GM12878 (cell line): ENCODE measurements around the gene KRTAP17-1.

Experiments
- BACH1 ChIP-seq: fragments of 450-650 bp; IDR thresholded peaks from 2 replicates; pipeline ENCODE4 v1.6.1; 2017; ENCODE audit warnings: mild to moderate bottlenecking, borderline replicate concordance
- BRCA1 ChIP-seq: IDR thresholded peaks from 2 replicates; pipeline ENCODE4 v1.6.1; 2011; ENCODE audit warnings: low read depth, low read length, improper control_type of control experiment
- CREB1 ChIP-seq: IDR thresholded peaks from 2 replicates; pipeline ENCODE4 v1.6.1; 2012; ENCODE audit warnings: low read depth, mild to moderate bottlenecking, inconsistent platforms
- SIN3A ChIP-seq: IDR thresholded peaks from 2 replicates; pipeline ENCODE4 v1.6.1; 2012; ENCODE audit warnings: low read depth, low read length, improper control_type of control experiment
- ZNF274 ChIP-seq: IDR thresholded peaks from one replicate; pipeline ENCODE4 v1.8.0; 2011; ENCODE audit not compliant: insufficient read length, insufficient read depth
- TF ChIP-seq, protein P1 (sequence below), 3 experiments: IDR thresholded peaks in 2 of 3; conservative IDR thresholded peaks in 1 of 3; 2 replicates each; pipeline ENCODE4 v1.5.1; 2011; ENCODE audit warnings: low read depth in 3 of 3, low read length in 3 of 3, mild to moderate bottlenecking in 3 of 3, control low read depth in 2 of 3, moderate library complexity in 2 of 3, inconsistent platforms in 1 of 3, mixed read lengths in 1 of 3; ENCODE audit not compliant: control insufficient read depth in 2 of 3, insufficient read depth in 1 of 3; ENCODE audit errors: extremely low read depth in 1 of 3
- TF ChIP-seq, protein P2 (sequence below): IDR thresholded peaks from 2 replicates; pipeline ENCODE4 v1.6.1; 2012; ENCODE audit warnings: low read depth, low read length, improper control_type of control experiment
- TF ChIP-seq, protein P3 (sequence below): fragments of 450-650 bp; IDR thresholded peaks from 2 replicates; pipeline ENCODE4 v1.6.1; 2017; ENCODE audit warnings: mild to moderate bottlenecking, low read depth, inconsistent platforms; ENCODE audit not compliant: poor library complexity, severe bottlenecking
- TF ChIP-seq, protein P4 (sequence below): IDR thresholded peaks from 2 replicates; pipeline ENCODE4 v1.6.1; 2011; ENCODE audit warnings: borderline replicate concordance, low read depth, mild to moderate bottlenecking, moderate library complexity, mixed read lengths, low read length; ENCODE audit not compliant: insufficient read depth; ENCODE audit errors: extremely low read length
- TF ChIP-seq, protein P5 (sequence below): fragments of 450-650 bp; IDR thresholded peaks from 2 replicates; pipeline ENCODE4 v1.6.1; 2014; ENCODE audit warnings: mild to moderate bottlenecking
- TF ChIP-seq, protein P6 (sequence below): IDR thresholded peaks from 2 replicates; pipeline ENCODE4 v1.6.1; 2012; ENCODE audit warnings: mild to moderate bottlenecking, low read depth, low read length
- TF ChIP-seq, protein P7 (sequence below): fragments of 450-650 bp; IDR thresholded peaks from 2 replicates; pipeline ENCODE4 v1.6.1; 2017; ENCODE audit warnings: mild to moderate bottlenecking

DNA sequence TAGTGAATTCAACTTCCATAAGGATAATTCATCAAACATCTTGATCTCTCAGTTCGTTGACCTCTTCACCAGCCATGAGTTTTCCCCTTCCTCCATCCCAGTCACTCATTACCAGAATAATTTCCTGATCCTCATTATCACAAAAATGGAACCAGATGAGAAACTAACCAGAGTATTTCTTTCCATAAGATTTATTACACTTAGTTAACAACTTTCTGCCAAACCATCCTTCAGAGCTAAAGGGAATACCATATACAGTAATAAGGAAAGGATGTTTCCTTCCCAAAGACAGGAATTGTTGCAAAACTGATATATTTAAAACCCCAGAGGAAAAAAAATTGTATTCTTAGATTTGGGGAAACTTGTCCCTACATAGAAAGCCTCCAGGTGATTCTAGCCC lies 21.5 kb downstream of the KRTAP17-1 start:
- TF ChIP-seq, protein P1, sequence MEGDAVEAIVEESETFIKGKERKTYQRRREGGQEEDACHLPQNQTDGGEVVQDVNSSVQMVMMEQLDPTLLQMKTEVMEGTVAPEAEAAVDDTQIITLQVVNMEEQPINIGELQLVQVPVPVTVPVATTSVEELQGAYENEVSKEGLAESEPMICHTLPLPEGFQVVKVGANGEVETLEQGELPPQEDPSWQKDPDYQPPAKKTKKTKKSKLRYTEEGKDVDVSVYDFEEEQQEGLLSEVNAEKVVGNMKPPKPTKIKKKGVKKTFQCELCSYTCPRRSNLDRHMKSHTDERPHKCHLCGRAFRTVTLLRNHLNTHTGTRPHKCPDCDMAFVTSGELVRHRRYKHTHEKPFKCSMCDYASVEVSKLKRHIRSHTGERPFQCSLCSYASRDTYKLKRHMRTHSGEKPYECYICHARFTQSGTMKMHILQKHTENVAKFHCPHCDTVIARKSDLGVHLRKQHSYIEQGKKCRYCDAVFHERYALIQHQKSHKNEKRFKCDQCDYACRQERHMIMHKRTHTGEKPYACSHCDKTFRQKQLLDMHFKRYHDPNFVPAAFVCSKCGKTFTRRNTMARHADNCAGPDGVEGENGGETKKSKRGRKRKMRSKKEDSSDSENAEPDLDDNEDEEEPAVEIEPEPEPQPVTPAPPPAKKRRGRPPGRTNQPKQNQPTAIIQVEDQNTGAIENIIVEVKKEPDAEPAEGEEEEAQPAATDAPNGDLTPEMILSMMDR (IDR thresholded peaks at IDR 0.05 in 2 of 3, conservative IDR thresholded peaks at IDR 0.05 in 1 of 3; ENCODE audit: control insufficient read depth in 2 of 3, extremely low read depth in 1 of 3, insufficient read depth in 1 of 3, low read depth in 3 of 3, low read length in 3 of 3), result no peak
- TF ChIP-seq BACH1 (no peak), ZNF274 (no peak), CREB1 (no peak), SIN3A (no peak), BRCA1 (no peak)
- TF ChIP-seq, protein P2, sequence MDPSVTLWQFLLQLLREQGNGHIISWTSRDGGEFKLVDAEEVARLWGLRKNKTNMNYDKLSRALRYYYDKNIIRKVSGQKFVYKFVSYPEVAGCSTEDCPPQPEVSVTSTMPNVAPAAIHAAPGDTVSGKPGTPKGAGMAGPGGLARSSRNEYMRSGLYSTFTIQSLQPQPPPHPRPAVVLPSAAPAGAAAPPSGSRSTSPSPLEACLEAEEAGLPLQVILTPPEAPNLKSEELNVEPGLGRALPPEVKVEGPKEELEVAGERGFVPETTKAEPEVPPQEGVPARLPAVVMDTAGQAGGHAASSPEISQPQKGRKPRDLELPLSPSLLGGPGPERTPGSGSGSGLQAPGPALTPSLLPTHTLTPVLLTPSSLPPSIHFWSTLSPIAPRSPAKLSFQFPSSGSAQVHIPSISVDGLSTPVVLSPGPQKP, result no peak
- TF ChIP-seq, protein P3, sequence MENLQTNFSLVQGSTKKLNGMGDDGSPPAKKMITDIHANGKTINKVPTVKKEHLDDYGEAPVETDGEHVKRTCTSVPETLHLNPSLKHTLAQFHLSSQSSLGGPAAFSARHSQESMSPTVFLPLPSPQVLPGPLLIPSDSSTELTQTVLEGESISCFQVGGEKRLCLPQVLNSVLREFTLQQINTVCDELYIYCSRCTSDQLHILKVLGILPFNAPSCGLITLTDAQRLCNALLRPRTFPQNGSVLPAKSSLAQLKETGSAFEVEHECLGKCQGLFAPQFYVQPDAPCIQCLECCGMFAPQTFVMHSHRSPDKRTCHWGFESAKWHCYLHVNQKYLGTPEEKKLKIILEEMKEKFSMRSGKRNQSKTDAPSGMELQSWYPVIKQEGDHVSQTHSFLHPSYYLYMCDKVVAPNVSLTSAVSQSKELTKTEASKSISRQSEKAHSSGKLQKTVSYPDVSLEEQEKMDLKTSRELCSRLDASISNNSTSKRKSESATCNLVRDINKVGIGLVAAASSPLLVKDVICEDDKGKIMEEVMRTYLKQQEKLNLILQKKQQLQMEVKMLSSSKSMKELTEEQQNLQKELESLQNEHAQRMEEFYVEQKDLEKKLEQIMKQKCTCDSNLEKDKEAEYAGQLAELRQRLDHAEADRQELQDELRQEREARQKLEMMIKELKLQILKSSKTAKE, result no peak
- TF ChIP-seq, protein P4, sequence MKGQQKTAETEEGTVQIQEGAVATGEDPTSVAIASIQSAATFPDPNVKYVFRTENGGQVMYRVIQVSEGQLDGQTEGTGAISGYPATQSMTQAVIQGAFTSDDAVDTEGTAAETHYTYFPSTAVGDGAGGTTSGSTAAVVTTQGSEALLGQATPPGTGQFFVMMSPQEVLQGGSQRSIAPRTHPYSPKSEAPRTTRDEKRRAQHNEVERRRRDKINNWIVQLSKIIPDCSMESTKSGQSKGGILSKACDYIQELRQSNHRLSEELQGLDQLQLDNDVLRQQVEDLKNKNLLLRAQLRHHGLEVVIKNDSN, result no peak
- TF ChIP-seq, protein P5, sequence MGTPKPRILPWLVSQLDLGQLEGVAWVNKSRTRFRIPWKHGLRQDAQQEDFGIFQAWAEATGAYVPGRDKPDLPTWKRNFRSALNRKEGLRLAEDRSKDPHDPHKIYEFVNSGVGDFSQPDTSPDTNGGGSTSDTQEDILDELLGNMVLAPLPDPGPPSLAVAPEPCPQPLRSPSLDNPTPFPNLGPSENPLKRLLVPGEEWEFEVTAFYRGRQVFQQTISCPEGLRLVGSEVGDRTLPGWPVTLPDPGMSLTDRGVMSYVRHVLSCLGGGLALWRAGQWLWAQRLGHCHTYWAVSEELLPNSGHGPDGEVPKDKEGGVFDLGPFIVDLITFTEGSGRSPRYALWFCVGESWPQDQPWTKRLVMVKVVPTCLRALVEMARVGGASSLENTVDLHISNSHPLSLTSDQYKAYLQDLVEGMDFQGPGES, result no peak
- TF ChIP-seq, protein P6, sequence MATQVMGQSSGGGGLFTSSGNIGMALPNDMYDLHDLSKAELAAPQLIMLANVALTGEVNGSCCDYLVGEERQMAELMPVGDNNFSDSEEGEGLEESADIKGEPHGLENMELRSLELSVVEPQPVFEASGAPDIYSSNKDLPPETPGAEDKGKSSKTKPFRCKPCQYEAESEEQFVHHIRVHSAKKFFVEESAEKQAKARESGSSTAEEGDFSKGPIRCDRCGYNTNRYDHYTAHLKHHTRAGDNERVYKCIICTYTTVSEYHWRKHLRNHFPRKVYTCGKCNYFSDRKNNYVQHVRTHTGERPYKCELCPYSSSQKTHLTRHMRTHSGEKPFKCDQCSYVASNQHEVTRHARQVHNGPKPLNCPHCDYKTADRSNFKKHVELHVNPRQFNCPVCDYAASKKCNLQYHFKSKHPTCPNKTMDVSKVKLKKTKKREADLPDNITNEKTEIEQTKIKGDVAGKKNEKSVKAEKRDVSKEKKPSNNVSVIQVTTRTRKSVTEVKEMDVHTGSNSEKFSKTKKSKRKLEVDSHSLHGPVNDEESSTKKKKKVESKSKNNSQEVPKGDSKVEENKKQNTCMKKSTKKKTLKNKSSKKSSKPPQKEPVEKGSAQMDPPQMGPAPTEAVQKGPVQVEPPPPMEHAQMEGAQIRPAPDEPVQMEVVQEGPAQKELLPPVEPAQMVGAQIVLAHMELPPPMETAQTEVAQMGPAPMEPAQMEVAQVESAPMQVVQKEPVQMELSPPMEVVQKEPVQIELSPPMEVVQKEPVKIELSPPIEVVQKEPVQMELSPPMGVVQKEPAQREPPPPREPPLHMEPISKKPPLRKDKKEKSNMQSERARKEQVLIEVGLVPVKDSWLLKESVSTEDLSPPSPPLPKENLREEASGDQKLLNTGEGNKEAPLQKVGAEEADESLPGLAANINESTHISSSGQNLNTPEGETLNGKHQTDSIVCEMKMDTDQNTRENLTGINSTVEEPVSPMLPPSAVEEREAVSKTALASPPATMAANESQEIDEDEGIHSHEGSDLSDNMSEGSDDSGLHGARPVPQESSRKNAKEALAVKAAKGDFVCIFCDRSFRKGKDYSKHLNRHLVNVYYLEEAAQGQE, result no peak
- TF ChIP-seq, protein P7, sequence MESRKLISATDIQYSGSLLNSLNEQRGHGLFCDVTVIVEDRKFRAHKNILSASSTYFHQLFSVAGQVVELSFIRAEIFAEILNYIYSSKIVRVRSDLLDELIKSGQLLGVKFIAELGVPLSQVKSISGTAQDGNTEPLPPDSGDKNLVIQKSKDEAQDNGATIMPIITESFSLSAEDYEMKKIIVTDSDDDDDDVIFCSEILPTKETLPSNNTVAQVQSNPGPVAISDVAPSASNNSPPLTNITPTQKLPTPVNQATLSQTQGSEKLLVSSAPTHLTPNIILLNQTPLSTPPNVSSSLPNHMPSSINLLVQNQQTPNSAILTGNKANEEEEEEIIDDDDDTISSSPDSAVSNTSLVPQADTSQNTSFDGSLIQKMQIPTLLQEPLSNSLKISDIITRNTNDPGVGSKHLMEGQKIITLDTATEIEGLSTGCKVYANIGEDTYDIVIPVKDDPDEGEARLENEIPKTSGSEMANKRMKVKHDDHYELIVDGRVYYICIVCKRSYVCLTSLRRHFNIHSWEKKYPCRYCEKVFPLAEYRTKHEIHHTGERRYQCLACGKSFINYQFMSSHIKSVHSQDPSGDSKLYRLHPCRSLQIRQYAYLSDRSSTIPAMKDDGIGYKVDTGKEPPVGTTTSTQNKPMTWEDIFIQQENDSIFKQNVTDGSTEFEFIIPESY, result no peak
